Mesothelial cell of epicardium (in vitro differentiated cells): ENCODE data around the gene CTU2. TPM values are rescaled to one million over a fixed set of nuclear protein-coding genes. Genes with fewer than 3 reads are reported as not detected.

Experiments used
- DNase-seq, 2 experiments: peaks; one replicate each; pipeline ENCODE4 v3.0.0; 2021; ENCODE audit warnings: low spot score in 2 of 2; ENCODE audit not compliant: unreplicated experiment in 2 of 2
- H3K27ac Mint-ChIP-seq: 2 replicates; pipeline ENCODE4 v1.8.0; 2021; ENCODE audit warnings: mixed read lengths
- H3K27me3 Mint-ChIP-seq: 2 replicates; pipeline ENCODE4 v1.8.0; 2021; ENCODE audit warnings: low read depth, mixed read lengths
- H3K36me3 Mint-ChIP-seq: 2 replicates; pipeline ENCODE4 v1.8.0; 2021; ENCODE audit warnings: mixed read lengths
- H3K4me1 Mint-ChIP-seq: 2 replicates; pipeline ENCODE4 v1.8.0; 2021; ENCODE audit warnings: mixed read lengths
- H3K4me3 Mint-ChIP-seq: 2 replicates; pipeline ENCODE4 v1.8.0; 2021; ENCODE audit warnings: mild to moderate bottlenecking, moderate library complexity, mixed read lengths
- H3K9me3 Mint-ChIP-seq: 2 replicates; pipeline ENCODE4 v1.8.0; 2021; ENCODE audit warnings: mixed read lengths
- CTCF ChIP-seq: fragments of 200-600 bp; sonication (generic); IDR thresholded peaks from one replicate; pipeline ENCODE4 v1.5.0; 2021; ENCODE audit warnings: antibody characterized with exemption; ENCODE audit not compliant: unreplicated experiment
- total RNA-seq: library from RNA; stranded (reverse); gene quantifications from 3 replicates; pipeline ENCODE4 v1.2.1, GENCODE V29; 2021

CTU2 gene
- total RNA-seq, 1 donor from 2014 or later: 22.2 TPM

GRCh38 chr16:88677721-88678120, 28.6 kb upstream of the CTU2 start:
- Mint-ChIP-seq H3K9me3 (no peaks in the 10 kb centered on the region), H3K4me1 (no peaks in the 10 kb centered on the region), H3K27ac (no peak overlapping the region), H3K4me3 (no peak overlapping the region), H3K27me3 (peaks cover 18% of the 10 kb centered on the region), H3K36me3 (no peaks in the 10 kb centered on the region)
- TF ChIP-seq CTCF: no peak
- no peak for DNase-seq

GRCh38 chr16:88678224-88678979, 27.9 kb upstream of the CTU2 start:
- Mint-ChIP-seq H3K36me3 (no peaks in the 10 kb centered on the region), H3K4me1 (no peaks in the 10 kb centered on the region), H3K4me3 (no peak overlapping the region), H3K27ac (no peak overlapping the region), H3K27me3 (peaks cover 21% of the 10 kb centered on the region), H3K9me3 (no peaks in the 10 kb centered on the region)
- DNase-seq: no peak
- no peak for TF ChIP-seq CTCF

GRCh38 chr16:88680554-88681083, 25.7 kb upstream of the CTU2 start:
- TF ChIP-seq CTCF: no peak
- peaks cover 41% of the 10 kb centered on the region for H3K27me3 Mint-ChIP-seq
- H3K9me3 Mint-ChIP-seq: no peaks in the 10 kb centered on the region
- no peaks in the 10 kb centered on the region for H3K36me3 Mint-ChIP-seq
- H3K4me3 Mint-ChIP-seq: no peak overlapping the region
- H3K4me1 Mint-ChIP-seq: peaks cover 3% of the 10 kb centered on the region
- DNase-seq: no peak
- H3K27ac Mint-ChIP-seq: no peak overlapping the region

- Mint-ChIP-seq H3K36me3 (no peaks in the 10 kb centered on the region), H3K4me3 (no peak overlapping the region), H3K27ac (no peak overlapping the region), H3K27me3 (peaks cover 41% of the 10 kb centered on the region), H3K9me3 (no peaks in the 10 kb centered on the region), H3K4me1 (peaks cover 3% of the 10 kb centered on the region)
- no peak for TF ChIP-seq CTCF
- DNase-seq: no peak
Measured at GRCh38 chr16:88681084-88681680, 25.1 kb upstream of the CTU2 start.

- Mint-ChIP-seq H3K27ac (no peak overlapping the region), H3K4me1 (peaks cover 3% of the 10 kb centered on the region), H3K36me3 (no peaks in the 10 kb centered on the region), H3K4me3 (no peak overlapping the region), H3K27me3 (peaks cover 45% of the 10 kb centered on the region), H3K9me3 (no peaks in the 10 kb centered on the region)
- no peak for TF ChIP-seq CTCF
- DNase-seq: no peak
Measured at GRCh38 chr16:88681709-88682451, 24.4 kb upstream of the CTU2 start.
